H1 (cell line): Measurements from ENCODE around the gene RAB7B. TPM values are rescaled to one million over a fixed set of nuclear protein-coding genes. Genes with fewer than 3 reads are reported as not detected.
A peak's percentile ranks its signal among the peaks of the same experiment; 100 is the strongest.

Experiments used
- CTCF ChIA-PET: fragments of 300-600 bp; sonication (Branson Sonifier 250); formaldehyde crosslinking; loops from one replicate; lab custom pipeline; 2021; ENCODE audit not compliant: partially characterized antibody; lab: Charles Lee
- POLR2A ChIA-PET: fragments of 300-600 bp; sonication (Branson Sonifier 250); formaldehyde crosslinking; loops from one replicate; lab custom pipeline; 2021; ENCODE audit warnings: inconsistent platforms; ENCODE audit not compliant: partially characterized antibody; lab: Charles Lee
- DNase-seq, 2 experiments: peaks; one replicate each; pipeline versions ENCODE4 v3.0.0 to v3.0.0-alpha.2; 2010 to 2022; ENCODE audit warnings: low spot score in 2 of 2, low read depth in 1 of 2, mixed read lengths in 1 of 2
- FAIRE-seq: peaks from 2 replicates; lab custom pipeline; 2011; peaks lifted over from hg19 to GRCh38; lab: Jason Lieb, UNC
- H2AFZ ChIP-seq: 2 replicates; pipeline ENCODE4 v1.8.1; 2012; ENCODE audit warnings: low read length, inconsistent platforms
- H2AK5ac ChIP-seq: 2 replicates; pipeline ENCODE4 v1.6.1; 2013; ENCODE audit warnings: low read depth, low read length
- H2BK120ac ChIP-seq: replicated peaks from 2 replicates; pipeline ENCODE3; 2013; ENCODE audit warnings: low read depth, low read length, inconsistent platforms
- H2BK12ac ChIP-seq: 2 replicates; pipeline ENCODE4 v1.6.1; 2013; ENCODE audit warnings: low read depth, low read length
- H2BK15ac ChIP-seq: 2 replicates; pipeline ENCODE4 v1.6.1; 2013; ENCODE audit warnings: low read length
- H2BK20ac ChIP-seq: 2 replicates; pipeline ENCODE4 v1.6.1; 2013; ENCODE audit warnings: low read length
- H2BK5ac ChIP-seq: 2 replicates; pipeline ENCODE4 v1.6.1; 2013; ENCODE audit warnings: low read depth, low read length
- H3K14ac ChIP-seq: 2 replicates; pipeline ENCODE4 v1.6.1; 2013; ENCODE audit warnings: inconsistent platforms; ENCODE audit not compliant: insufficient read length
- H3K18ac ChIP-seq: 2 replicates; pipeline ENCODE4 v1.6.1; 2013; ENCODE audit warnings: low read length; ENCODE audit errors: extremely low read depth
- H3K23ac ChIP-seq: 2 replicates; pipeline ENCODE4 v1.6.1; 2013; ENCODE audit warnings: inconsistent platforms; ENCODE audit not compliant: insufficient read length
- H3K23me2 ChIP-seq: 2 replicates; pipeline ENCODE4 v1.6.1; 2013; ENCODE audit warnings: low read depth, low read length
- H3K27ac ChIP-seq: 2 replicates; pipeline ENCODE4 v1.6.1; 2011; ENCODE audit warnings: low read depth, low read length, inconsistent platforms
- H3K27me3 ChIP-seq, 4 experiments: replicated peaks in 1 of 4; 1 replicate in 1 of 4; 2 replicates in 3 of 4; pipeline versions ENCODE4 v1.6.1 to v1.8.1; 2011 to 2013; ENCODE audit warnings: low read length in 3 of 4, mild to moderate bottlenecking in 3 of 4, inconsistent platforms in 2 of 4, mixed read lengths in 2 of 4, moderate library complexity in 1 of 4; ENCODE audit not compliant: control insufficient read depth in 3 of 4, insufficient read depth in 3 of 4; ENCODE audit errors: extremely low read depth in 1 of 4
- H3K36me3 ChIP-seq, 4 experiments: 2 replicates each; pipeline versions ENCODE4 v1.6.1 to v1.8.1; 2011 to 2013; ENCODE audit warnings: mild to moderate bottlenecking in 4 of 4, low read length in 3 of 4, moderate library complexity in 2 of 4, control low read depth in 1 of 4, inconsistent platforms in 1 of 4; ENCODE audit not compliant: insufficient read depth in 4 of 4, control insufficient read depth in 2 of 4
- H3K4ac ChIP-seq: replicated peaks from 2 replicates; pipeline ENCODE3; 2013; ENCODE audit warnings: low read length, low read depth, mixed read lengths, inconsistent platforms; ENCODE audit not compliant: insufficient read length
- H3K4me1 ChIP-seq, 4 experiments: replicated peaks in 1 of 4; 1 replicate in 1 of 4; 2 replicates in 3 of 4; pipeline versions ENCODE4 v1.6.1 to v1.8.1; 2011 to 2013; ENCODE audit warnings: low read length in 3 of 4, inconsistent platforms in 2 of 4, mixed read lengths in 1 of 4; ENCODE audit not compliant: insufficient read depth in 4 of 4, control insufficient read depth in 3 of 4
- H3K4me2 ChIP-seq, 2 experiments: 2 replicates each; pipeline versions ENCODE4 v1.6.1 to v1.8.1; 2011 to 2013; ENCODE audit warnings: low read depth in 2 of 2, low read length in 2 of 2, control low read depth in 1 of 2, inconsistent platforms in 1 of 2, mild to moderate bottlenecking in 1 of 2; ENCODE audit not compliant: insufficient read depth in 1 of 2
- H3K4me3 ChIP-seq, 4 experiments: fragments of 200-600, 300-600 bp in 1 of 4; sonication (generic), shearing (Covaris generic), sonication (Bioruptor Twin) in 1 of 4; 2 replicates each; pipeline versions ENCODE4 v1.5.1 to v1.8.1; 2011 to 2016; ENCODE audit warnings: low read length in 4 of 4, low read depth in 3 of 4, control low read depth in 2 of 4, inconsistent platforms in 2 of 4, mild to moderate bottlenecking in 2 of 4, mixed read lengths in 1 of 4, moderate library complexity in 1 of 4; ENCODE audit not compliant: insufficient read depth in 2 of 4; ENCODE audit errors: extremely low read depth in 1 of 4
- H3K56ac ChIP-seq: replicated peaks from 2 replicates; pipeline ENCODE3; 2013; ENCODE audit warnings: low read depth, mild to moderate bottlenecking, mixed read lengths, low read length, inconsistent platforms; ENCODE audit not compliant: insufficient read length
- H3K79me1 ChIP-seq: 2 replicates; pipeline ENCODE4 v1.6.1; 2013; ENCODE audit warnings: low read depth, low read length, control low read depth
- H3K79me2 ChIP-seq, 2 experiments: 2 replicates each; pipeline versions ENCODE4 v1.6.1 to v1.8.1; 2012 to 2013; ENCODE audit warnings: low read length in 2 of 2, mild to moderate bottlenecking in 2 of 2, inconsistent platforms in 1 of 2; ENCODE audit not compliant: insufficient read depth in 2 of 2, control insufficient read depth in 1 of 2
- H3K9ac ChIP-seq, 4 experiments: replicated peaks in 1 of 4; 1 replicate in 1 of 4; 2 replicates in 3 of 4; pipeline versions ENCODE4 v1.6.1 to v1.8.1; 2011 to 2013; ENCODE audit warnings: low read depth in 3 of 4, low read length in 3 of 4, control low read depth in 2 of 4, mild to moderate bottlenecking in 2 of 4, moderate library complexity in 2 of 4, inconsistent platforms in 1 of 4; ENCODE audit errors: extremely low read depth in 1 of 4
- H3K9me3 ChIP-seq, 2 experiments: 2 replicates each; pipeline versions ENCODE4 v1.6.1 to v1.8.1; 2012 to 2013; ENCODE audit warnings: mild to moderate bottlenecking in 2 of 2, moderate library complexity in 2 of 2, control low read depth in 1 of 2, inconsistent platforms in 1 of 2, low read depth in 1 of 2, low read length in 1 of 2, mixed read lengths in 1 of 2; ENCODE audit not compliant: insufficient read depth in 2 of 2
- H4K20me1 ChIP-seq, 2 experiments: replicated peaks in 1 of 2; 2 replicates each; pipeline versions ENCODE3 to v1.8.1; 2011 to 2013; ENCODE audit warnings: inconsistent platforms in 2 of 2, low read length in 2 of 2, mild to moderate bottlenecking in 1 of 2; ENCODE audit not compliant: insufficient read depth in 2 of 2, control insufficient read depth in 1 of 2
- H4K5ac ChIP-seq: 2 replicates; pipeline ENCODE4 v1.6.1; 2013; ENCODE audit warnings: low read length, low read depth, mixed read lengths, inconsistent platforms; ENCODE audit not compliant: insufficient read length
- H4K8ac ChIP-seq: 2 replicates; pipeline ENCODE4 v1.8.0; 2013; ENCODE audit warnings: mild to moderate bottlenecking, moderate library complexity, low read length, inconsistent platforms; ENCODE audit not compliant: insufficient read depth; ENCODE audit errors: extremely low read depth
- H4K91ac ChIP-seq: replicated peaks from 2 replicates; pipeline ENCODE3; 2013; ENCODE audit warnings: low read length, mixed read lengths, inconsistent platforms; ENCODE audit not compliant: insufficient read length
- CTBP2 ChIP-seq: IDR thresholded peaks from 2 replicates; pipeline ENCODE4 v1.7.0; 2011; ENCODE audit warnings: borderline replicate concordance, mild to moderate bottlenecking, moderate library complexity, mixed read lengths, low read length; ENCODE audit not compliant: insufficient read depth, insufficient read length
- JUND ChIP-seq: IDR thresholded peaks from 2 replicates; pipeline ENCODE4 v1.6.1; 2011; ENCODE audit warnings: mild to moderate bottlenecking, improper control_type of control experiment, low read length
- KDM5A ChIP-seq: fragments of 200-600 bp; IDR thresholded peaks from 2 replicates; pipeline ENCODE4 v1.7.1; 2012; ENCODE audit warnings: mild to moderate bottlenecking, low read length, inconsistent platforms, mixed read lengths
- RBBP5 ChIP-seq: IDR thresholded peaks from 2 replicates; pipeline ENCODE4 v1.7.1; 2012; ENCODE audit warnings: low read depth, mild to moderate bottlenecking, inconsistent platforms, low read length, moderate library complexity, borderline replicate concordance
- RNF2 ChIP-seq: fragments of 200-900, 300-1000 bp; sonication (generic); IDR thresholded peaks from 2 replicates; pipeline ENCODE4 v1.7.1; 2016; ENCODE audit warnings: borderline replicate concordance, low read depth, mild to moderate bottlenecking, antibody characterized with exemption, low read length; ENCODE audit not compliant: poor library complexity, severe bottlenecking; ENCODE audit errors: missing control alignments
- SIN3A ChIP-seq, 2 experiments: IDR thresholded peaks in 1 of 2; conservative IDR thresholded peaks in 1 of 2; 2 replicates each; pipeline ENCODE4 v1.6.1; 2011 to 2012; ENCODE audit warnings: low read length in 2 of 2, improper control_type of control experiment in 1 of 2, low read depth in 1 of 2, mild to moderate bottlenecking in 1 of 2
- SP1 ChIP-seq: IDR thresholded peaks from 2 replicates; pipeline ENCODE4 v1.6.1; 2011; ENCODE audit warnings: low read depth, low read length
- SP4 ChIP-seq: IDR thresholded peaks from 2 replicates; pipeline ENCODE4 v1.6.1; 2012; ENCODE audit warnings: low read length, inconsistent platforms
- TEAD4 ChIP-seq: IDR thresholded peaks from 2 replicates; pipeline ENCODE4 v1.6.1; 2012; ENCODE audit warnings: low read depth, low read length, inconsistent platforms, mixed read lengths
- WGBS, 2 experiments: shearing (Covaris generic) in 1 of 2; methylation state at CpG; one replicate each; pipeline versions ENCODE4 v1.1.6 to v1.1.7; 2013 to 2015; ENCODE audit warnings: low lambda C conversion rate in 2 of 2, mixed read lengths in 2 of 2, inconsistent platforms in 1 of 2, low coverage in 1 of 2, missing lambda C conversion rate in 1 of 2; ENCODE audit not compliant: insufficient replicate concordance in 2 of 2, insufficient coverage in 1 of 2, insufficient read length in 1 of 2; ENCODE audit errors: extremely low coverage in 1 of 2, missing lambda C conversion rate in 1 of 2; 5-methylcytosine and 5-hydroxymethylcytosine counted together
- polyA plus RNA-seq, 7 experiments: library from polyadenylated mRNA; depleted of rRNA in 3 of 7; stranded (reverse) in 5 of 7; unstranded in 2 of 7; fragments of >200 nt in 5 of 7; fragments of 200-250 nt in 2 of 7; gene quantifications; 1 replicate in 5 of 7; 2 replicates in 1 of 7; 4 replicates in 1 of 7; pipeline versions ENCODE4 v1.2.1 to v1.2.3, GENCODE V29; 2011 to 2013; ENCODE audit warnings: missing spikeins in 2 of 7, mixed read lengths in 2 of 7
- total RNA-seq: library from RNA; stranded (reverse); fragmentation: NEBNext Ultra II Directional; extraction: Animal tissue kit (Norgen Biotek cat#: 25700); gene quantifications from 2 replicates; pipeline ENCODE4 v1.2.1, GENCODE V29; 2021

The RAB7B gene
- total and polyA plus RNA-seq, 2 of the 8 experiments (the other 6 are each of a cell fraction or from before 2014, with no cell fraction given) = 0.05 TPM; not detected in 1

DNA sequence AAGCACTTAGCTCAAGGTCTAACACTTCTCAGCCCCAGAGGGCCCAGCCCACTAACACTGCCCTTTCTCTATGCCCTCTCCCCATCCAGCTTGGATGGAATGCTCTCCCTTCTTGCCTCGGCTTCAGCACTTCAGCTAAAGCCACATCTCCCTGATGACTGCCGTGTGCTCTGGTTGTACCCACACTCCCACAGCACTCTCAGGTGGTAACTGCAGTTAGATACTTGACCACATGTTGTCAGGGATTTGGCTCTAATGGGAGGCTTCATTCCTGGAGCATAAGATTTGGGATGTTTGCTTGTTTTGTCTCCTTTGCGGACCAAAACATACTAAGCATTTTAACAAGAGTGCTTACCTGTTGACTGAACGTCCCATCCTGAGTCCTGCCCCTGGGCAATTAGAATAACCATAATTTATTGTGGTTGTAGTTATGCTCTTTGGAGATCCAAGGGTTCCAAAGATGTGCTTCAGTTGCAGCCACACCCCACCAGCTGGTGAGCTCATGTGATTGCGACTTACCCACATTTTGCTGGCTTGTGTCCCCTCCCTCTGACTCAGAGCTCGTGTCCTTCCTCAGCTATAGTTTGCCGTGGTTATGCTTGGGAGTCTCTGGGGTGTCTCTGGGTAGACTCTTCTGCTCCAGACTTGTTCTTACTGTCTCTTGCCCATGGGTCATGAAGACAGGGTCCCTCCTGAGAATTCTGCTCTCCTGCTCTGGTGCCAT lies 52.2 kb downstream of the RAB7B start:
- H4K8ac ChIP-seq = no peak overlapping the region
- no peaks in the 10 kb centered on the region for H3K23me2 ChIP-seq
- no peak overlapping the region for H3K23ac ChIP-seq
- H2BK20ac ChIP-seq = no peak overlapping the region
- TF ChIP-seq KDM5A = no peak
- TF ChIP-seq JUND = no peak
- TF ChIP-seq RBBP5 = no peak
- TF ChIP-seq RNF2 = no peak
- TF ChIP-seq TEAD4 = no peak
- TF ChIP-seq SP4 = no peak
- no peak for TF ChIP-seq SIN3A (conservative IDR thresholded peaks at IDR 0.05 in 1 of 2, IDR thresholded peaks at IDR 0.05 in 1 of 2; ENCODE audit: low read depth in 1 of 2, low read length in 2 of 2)
- TF ChIP-seq SP1 = no peak
- no peak for TF ChIP-seq CTBP2
- H4K20me1 ChIP-seq = no peaks in the 10 kb centered on the region
- WGBS, 2 experiments = 92% methylated on average over 7 of the region's 7 CpGs; no CpG with 5 or more reads in 1 of the 2 experiments
- ChIA-PET CTCF (interaction anchor here (0.9 to 6.9 kb wide), 15 partner anchors 10 to 163 kb away, joined by 3 to 55 read pairs (median 5); partner anchors contain the start of gene SLC26A9), POLR2A (interaction anchor here (0.7 to 1.3 kb wide), 3 partner anchors 10 to 18 kb away, joined by 3 to 4 read pairs (median 4); no protein-coding TSS in a partner anchor)
- FAIRE-seq (no peak), DNase-seq (no peak)
- no peak overlapping the region for H3K56ac ChIP-seq
- no peaks in the 10 kb centered on the region for H3K79me1 ChIP-seq
- H3K4me3 ChIP-seq = no peak overlapping the region
- 0 out of 2 replicates have a peak overlapping the region, but pooled peaks have one; percentile 50 for H2BK12ac ChIP-seq
- H3K4me2 ChIP-seq = no peak overlapping the region
- H2AK5ac ChIP-seq = no peak overlapping the region
- no peak overlapping the region for H3K4ac ChIP-seq
- H2BK120ac ChIP-seq = no peak overlapping the region
- H3K27ac ChIP-seq = no peak overlapping the region
- H3K9me3 ChIP-seq = no peaks in the 10 kb centered on the region
- H2BK15ac ChIP-seq = 0 out of 2 replicates have a peak overlapping the region, but pooled peaks have one; percentile 61
- H2AFZ ChIP-seq = no peak overlapping the region
- no peaks in the 10 kb centered on the region for H3K36me3 ChIP-seq
- no peak overlapping the region for H4K91ac ChIP-seq
- H3K4me1 ChIP-seq = peaks cover 0 to 6% (median 6%) of the 10 kb centered on the region in 4 experiments; a peak in 5 of 7 replicates
- H3K27me3 ChIP-seq = peaks cover 0 to 2% (median 0%) of the 10 kb centered on the region in 4 experiments; a peak in 2 of 7 replicates
- H3K14ac ChIP-seq = no peak overlapping the region
- no peak overlapping the region for H3K18ac ChIP-seq
- no peak overlapping the region for H3K9ac ChIP-seq
- H4K5ac ChIP-seq = no peak overlapping the region
- H2BK5ac ChIP-seq = no peak overlapping the region
- no peaks in the 10 kb centered on the region for H3K79me2 ChIP-seq
